ENCODE measurements around the gene SERPINA3.
"Not testable (repeated sequence)": the region's sequence is repeated elsewhere in the genome, so short reads cannot be mapped to it uniquely, and the experiment has no call there.

Gene SERPINA3

DNA sequence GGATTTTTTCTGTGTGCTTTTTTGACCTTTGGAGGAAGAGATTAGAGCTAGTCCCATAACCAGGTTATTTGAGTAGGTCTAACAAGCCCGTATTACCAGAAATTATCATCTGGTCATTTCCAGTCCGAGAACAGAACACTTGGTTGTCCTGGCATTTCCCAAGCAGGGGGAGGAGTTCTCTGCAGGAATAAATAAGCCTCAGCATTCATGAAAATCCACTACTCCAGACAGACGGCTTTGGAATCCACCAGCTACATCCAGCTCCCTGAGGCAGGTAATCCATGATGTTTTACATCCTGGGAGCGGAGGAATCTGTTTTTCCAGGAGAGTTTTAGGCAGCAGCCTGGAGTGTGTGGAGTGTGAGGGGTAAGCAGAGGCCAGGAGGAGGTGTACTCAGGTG is at the start of gene SERPINA3:
Gene SERPINA3, plus strand, starts transcription at position 218 of the 400 bp plus-strand sequence. CDS start 2,051 bp downstream, outside the sequence.
- H3K4me3 ChIP-seq (ENCODE audit: low read depth, low read length) = no peak within 1 kb of the TSS

DNA sequence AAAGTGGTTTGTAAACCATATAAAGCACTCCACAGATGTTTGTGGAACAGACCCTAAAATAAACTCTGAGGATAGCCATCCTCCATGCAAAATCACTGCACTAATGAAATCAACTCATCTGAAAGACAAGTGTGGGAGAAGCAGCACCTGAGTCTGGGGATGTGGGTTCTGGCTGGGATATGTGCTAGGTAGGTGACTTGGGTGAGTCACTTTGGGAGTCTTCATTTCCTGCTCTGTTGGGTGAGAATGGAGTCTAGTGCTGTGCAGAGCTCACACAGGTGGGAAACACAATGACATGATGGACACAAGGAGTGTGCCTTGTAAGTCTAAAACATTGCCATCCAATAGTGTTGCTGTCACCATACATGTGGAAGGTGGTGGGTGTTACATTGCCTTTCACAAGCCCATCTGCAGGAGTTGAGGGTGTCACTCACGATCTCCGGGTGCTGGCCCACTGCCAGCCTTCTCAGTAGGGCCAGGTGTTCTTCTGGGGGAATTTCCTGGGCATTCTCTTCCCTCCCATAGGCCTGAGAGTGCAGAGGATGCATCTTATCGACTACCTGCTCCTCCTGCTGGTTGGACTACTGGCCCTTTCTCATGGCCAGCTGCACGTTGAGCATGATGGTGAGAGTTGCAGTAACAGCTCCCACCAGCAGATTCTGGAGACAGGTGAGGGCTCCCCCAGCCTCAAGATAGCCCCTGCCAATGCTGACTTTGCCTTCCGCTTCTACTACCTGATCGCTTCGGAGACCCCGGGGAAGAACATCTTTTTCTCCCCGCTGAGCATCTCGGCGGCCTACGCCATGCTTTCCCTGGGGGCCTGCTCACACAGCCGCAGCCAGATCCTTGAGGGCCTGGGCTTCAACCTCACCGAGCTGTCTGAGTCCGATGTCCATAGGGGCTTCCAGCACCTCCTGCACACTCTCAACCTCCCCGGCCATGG is 49.0 kb upstream of the SERPINA3 start:
- no peak overlapping the region for H3K4me3 ChIP-seq (ENCODE audit: low read depth, low read length)

DNA sequence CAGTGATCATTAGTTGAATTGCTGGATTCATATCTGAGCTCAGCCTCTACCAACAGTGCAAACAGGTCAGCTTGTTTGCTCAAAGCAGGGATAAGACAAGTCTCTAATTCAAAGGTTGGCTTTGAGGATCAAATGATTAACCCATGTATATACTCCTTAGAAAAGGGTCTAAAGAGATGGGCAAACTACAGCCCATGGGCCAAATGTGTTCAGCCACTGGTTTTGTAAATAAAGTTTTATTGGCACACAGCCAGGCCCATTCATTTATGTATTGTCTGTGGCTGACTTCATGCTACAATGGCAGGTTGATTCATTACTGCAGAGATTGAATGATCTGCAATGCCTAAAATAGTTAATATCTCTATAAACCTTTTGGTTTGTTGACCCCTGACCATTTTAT is 47.8 kb upstream of the SERPINA3 start:
- no peak overlapping the region for H3K4me3 ChIP-seq (ENCODE audit: low read depth, low read length)

DNA sequence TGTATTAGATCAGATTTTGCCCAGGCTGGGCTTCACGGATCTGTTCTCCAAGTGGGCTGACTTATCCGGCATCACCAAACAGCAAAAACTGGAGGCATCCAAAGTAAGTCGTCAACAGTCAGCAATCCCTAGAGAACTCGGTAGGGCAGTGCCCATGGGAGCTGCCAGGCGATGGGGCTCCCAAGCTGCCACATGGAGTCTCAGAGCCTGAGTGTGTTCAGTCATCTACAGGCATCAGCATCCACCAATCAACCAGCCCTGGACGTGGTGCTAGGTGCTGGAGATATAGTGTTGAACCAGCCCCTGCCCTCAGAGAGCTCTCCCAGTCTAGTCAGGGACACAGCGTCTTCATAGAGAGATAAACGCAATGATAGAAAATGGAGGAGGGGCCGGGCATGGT is 44.0 kb upstream of the SERPINA3 start:
- no peak overlapping the region for H3K4me3 ChIP-seq (ENCODE audit: low read depth, low read length)

DNA sequence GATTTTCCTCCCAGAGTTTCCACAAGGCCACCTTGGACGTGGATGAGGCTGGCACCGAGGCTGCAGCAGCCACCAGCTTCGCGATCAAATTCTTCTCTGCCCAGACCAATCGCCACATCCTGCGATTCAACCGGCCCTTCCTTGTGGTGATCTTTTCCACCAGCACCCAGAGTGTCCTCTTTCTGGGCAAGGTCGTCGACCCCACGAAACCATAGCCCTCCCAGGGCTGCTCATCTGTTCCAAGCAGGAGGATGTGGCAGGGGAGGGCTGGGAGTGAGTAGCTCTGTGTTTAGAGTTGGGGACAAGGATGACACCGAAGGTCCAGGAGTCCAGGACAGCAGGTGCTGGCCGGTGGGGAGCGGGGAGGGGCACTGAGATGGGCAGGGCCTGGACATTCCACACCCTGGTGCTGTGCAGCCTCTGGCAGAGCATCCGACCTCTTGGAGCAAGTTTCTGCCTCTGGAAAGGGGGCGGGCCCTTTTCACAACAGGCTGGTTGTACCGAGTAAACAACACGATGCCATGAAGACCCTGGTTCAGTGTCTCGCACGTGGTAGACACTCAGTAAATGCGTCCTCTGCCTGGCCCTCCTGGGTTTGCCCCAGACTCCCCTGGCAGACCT is 42.7 kb upstream of the SERPINA3 start:
- no peak overlapping the region for H3K4me3 ChIP-seq (ENCODE audit: low read depth, low read length)

DNA sequence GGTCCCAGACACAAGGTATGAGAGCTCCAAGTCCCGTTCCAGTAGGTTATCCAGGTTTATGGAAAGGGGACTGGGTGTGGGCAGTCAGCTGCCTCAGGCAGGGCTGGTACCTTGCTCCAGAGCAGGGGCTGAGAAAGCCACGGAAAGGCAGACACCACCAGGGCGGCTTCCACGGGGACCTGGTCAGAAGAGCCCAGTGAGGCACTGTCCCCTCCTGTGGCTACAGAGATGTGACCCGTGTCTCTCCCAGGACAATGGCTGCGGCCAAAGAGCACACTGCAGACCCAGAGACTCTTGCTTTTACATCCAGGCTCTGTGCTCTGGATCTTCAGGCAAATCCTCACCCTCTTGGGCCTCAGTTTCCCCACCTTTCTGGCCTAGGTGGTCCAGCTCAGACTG is 42.2 kb upstream of the SERPINA3 start:
- H3K4me3 ChIP-seq (ENCODE audit: low read depth, low read length) = no peak overlapping the region

DNA sequence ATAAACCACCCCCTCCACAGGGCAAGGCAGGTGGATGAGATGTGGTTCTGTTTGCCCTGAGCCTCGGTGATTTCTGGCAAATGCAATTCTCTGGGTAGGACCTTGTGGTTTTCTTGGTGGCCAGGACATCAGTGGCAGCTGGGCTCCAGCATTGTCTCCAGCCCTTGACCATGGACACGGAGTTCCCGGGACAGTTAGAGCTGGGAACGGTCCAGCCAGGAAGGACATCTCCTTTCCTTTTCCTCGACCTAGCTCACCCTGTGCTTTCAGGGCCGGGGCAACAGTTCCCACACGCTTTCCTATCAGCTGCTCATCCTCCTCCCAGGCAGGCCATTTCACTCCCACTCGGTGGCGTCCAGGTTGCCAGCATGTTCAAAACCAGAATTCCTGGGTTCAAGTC is 41.8 kb upstream of the SERPINA3 start:
- H3K4me3 ChIP-seq (ENCODE audit: low read depth, low read length) = no peak overlapping the region

DNA sequence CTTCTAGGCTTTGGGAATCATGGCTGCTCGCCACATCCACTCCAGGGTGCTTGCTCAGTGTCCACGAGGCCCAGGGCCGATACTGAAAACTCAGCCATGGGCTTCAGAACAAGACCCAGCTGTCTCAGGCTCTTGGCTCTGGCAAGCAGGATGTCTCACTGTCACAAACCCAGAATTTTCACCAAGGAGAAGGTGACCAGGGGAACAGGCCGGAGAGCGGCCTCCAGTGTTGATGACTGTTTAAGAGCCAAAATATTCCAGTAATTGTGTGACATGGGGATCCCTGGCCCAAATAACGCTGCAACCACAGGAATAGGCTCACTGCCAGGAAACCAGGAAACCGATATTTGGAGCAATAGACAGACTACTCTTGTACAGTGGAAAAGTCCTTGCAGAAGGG is 40.8 kb upstream of the SERPINA3 start:
- no peak overlapping the region for H3K4me3 ChIP-seq (ENCODE audit: low read depth, low read length)

DNA sequence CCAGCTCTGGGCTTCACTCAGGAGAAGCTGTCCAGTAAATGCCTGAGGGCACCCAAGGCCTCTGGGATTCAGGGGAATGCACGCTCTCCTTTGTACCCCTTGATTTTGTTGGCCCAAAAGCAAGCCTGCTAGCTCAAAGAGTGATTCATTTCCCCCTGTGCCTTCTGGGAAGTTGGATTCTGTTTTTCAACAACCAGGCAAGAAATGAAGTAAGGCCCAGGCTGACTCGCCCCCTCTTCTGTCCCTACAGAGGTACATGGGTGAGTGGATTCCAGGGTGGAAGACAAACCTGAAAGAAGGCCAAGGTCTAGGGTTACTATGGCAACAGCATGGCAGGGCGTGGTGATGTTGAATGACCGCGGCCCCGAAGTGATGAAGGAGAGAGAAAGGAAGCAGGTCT is 40.2 kb upstream of the SERPINA3 start:
- no peak overlapping the region for H3K4me3 ChIP-seq (ENCODE audit: low read depth, low read length)

DNA sequence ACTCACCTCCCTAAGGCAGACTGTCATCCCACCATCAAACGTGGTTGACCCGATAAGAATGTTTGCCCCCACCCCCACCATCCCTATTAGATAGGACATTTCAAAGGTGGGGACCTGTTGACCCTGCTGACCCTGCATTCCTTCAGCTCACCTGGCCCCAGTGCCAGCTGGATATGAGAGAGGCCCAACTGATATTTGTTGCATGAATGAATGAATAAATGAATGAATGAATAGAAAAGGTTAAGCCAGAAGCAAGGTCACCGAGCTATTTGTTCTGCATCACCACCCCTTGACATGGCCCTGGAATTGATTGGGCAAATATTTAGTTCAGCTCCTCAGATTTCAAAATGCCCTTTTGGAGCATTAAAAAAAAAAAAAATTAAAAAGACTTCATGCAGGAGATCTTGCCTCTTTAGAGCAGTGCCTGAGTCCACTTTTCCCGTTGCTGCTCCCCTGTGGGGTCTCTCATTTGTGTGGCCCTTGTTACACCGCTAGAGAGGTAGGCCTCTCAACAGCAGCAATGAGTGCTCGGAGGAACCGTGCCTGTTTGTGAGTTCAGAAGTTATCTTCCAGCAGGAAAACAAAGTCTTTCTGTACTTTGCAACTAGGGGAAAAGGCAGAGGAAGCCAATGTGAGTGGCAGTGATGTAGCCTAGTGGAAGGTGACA is 39.4 kb upstream of the SERPINA3 start:
- H3K4me3 ChIP-seq (ENCODE audit: low read depth, low read length) = no peak overlapping the region

DNA sequence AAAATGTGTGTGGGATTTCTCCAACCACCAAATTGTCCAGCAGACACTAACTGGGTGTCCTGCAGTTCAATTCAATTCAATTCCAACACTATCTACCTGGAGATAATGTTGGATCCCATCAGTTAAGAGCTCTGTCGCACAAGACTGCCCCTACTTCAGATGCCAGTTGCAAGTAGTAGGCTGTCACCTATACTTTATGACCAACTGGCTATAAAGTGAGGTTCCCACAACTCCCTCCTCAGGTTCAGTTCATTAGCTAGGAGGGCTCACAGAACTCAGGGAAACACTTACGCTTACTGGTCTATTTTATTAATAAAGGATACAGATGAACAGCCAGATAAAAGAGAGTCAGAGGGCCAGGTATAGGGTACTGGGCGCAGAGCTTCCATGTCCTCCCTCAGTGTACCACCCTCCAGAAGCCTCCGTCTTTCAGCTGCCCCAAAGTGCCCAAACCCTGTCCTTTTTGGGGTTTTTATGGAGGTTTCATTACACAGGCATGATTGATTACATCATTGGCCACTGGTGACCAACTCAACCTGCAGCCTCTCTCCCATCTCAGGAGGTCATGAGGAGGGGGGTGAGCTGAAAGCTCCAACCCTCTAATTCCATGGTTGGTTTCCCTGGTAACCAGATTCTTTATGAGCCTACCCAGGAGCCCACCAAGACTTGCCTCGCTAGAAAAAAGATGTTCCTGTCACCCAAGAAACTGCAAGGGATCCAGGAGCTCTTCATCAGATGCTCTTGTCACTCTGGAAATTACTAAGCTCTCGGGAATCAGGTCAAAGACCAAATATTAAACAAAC is 38.5 kb upstream of the SERPINA3 start:
- no peak overlapping the region for H3K4me3 ChIP-seq (ENCODE audit: low read depth, low read length)

DNA sequence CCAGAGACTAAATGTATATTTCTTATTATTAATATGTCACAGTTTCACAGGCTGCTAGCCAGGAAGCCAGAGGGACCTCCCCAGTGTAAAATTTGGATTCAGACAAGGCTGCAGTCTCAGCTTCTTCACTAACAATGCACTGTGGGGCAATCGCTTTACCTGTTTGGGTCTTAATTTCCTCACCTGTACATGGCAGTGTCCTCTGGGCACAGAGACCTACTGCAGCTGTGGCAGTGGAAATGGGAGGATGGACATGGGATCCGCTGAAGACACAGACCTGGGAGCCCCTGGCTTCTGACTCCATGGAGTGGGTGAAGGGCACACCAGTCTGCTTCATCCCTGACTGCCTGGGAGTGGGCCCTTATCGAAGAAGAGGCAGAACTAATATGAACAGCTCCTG is 37.9 kb upstream of the SERPINA3 start:
- no peak overlapping the region for H3K4me3 ChIP-seq (ENCODE audit: low read depth, low read length)

DNA sequence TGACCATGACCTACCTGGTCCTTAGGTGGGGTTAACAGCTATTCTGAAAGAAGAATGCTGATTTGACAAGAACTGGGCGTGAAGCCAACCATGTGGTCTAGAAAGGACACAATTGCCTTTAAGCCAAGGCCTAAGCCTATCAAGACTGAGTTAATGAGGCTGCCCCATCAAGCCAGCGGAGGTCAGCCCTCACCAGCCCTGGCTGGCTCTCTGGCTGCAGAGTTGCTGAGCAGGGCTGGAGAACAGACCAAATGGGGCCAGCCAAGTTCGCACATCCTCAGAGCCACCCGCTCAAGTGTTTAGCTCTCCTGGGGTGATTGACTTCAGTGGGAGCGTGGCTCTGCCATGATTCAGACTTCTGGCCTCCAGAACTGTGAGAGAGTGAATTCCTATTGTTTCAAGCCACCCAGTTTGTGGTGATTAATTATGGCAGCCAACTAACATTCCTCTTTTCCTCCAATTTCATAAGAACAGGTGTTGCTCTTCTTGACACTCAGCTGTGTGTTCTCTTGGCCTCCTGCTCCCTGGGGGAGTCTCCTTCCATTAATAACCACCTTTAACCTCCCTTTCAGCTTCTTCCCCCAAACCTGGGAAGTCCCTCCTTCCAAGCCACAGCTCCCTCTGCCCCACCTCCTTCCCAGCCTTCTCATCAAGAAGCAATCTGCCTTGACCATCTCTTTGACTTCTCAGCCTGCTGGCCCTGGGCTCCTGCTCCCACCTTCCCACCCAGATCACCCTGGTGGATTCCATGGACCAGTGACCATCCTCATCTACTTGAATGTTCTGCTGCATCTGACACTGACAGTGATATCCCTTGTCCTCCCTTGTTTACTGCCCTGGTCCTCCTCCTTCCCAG is 36.2 kb upstream of the SERPINA3 start:
- H3K4me3 ChIP-seq (ENCODE audit: low read depth, low read length) = no peak overlapping the region

DNA sequence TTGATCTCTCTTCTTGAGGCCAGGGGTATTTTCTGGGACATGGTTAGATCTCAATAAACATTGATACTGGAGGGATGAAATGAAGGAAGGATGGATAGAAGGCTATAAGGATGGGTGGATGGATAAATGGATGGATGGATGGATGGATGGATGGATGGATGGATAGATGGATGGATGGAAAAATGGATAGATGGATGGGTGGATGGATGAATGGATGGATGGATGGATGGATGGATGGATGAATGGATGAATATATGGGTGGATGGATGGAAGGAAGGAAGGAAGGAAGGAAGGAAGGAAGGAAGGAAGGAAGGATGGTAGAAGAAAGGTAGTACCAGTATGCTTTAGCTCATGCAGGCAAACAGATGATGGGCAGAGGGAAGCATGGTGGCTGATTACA is 34.7 kb upstream of the SERPINA3 start:
- not testable (repeated sequence) for H3K4me3 ChIP-seq (ENCODE audit: low read depth, low read length)

DNA sequence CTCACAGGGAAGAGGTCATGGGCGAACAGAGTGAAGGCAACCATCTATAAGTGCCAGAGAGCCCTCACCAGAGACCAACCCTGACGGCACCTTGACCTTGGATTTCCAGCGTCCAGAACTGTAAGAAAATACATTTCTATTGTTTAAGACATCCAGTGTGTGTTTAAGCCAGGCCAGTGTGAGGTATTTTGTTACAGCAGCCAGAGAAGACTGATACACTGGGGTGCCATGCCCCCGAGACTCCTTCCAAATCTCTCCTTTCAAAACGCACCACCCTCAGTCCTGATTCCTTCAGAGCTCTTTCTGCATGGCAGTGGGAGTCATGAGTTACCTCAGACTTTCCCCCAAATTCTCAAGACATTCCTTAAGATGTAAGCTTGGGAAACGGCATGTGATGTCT is 33.5 kb upstream of the SERPINA3 start:
- no peak overlapping the region for H3K4me3 ChIP-seq (ENCODE audit: low read depth, low read length)

DNA sequence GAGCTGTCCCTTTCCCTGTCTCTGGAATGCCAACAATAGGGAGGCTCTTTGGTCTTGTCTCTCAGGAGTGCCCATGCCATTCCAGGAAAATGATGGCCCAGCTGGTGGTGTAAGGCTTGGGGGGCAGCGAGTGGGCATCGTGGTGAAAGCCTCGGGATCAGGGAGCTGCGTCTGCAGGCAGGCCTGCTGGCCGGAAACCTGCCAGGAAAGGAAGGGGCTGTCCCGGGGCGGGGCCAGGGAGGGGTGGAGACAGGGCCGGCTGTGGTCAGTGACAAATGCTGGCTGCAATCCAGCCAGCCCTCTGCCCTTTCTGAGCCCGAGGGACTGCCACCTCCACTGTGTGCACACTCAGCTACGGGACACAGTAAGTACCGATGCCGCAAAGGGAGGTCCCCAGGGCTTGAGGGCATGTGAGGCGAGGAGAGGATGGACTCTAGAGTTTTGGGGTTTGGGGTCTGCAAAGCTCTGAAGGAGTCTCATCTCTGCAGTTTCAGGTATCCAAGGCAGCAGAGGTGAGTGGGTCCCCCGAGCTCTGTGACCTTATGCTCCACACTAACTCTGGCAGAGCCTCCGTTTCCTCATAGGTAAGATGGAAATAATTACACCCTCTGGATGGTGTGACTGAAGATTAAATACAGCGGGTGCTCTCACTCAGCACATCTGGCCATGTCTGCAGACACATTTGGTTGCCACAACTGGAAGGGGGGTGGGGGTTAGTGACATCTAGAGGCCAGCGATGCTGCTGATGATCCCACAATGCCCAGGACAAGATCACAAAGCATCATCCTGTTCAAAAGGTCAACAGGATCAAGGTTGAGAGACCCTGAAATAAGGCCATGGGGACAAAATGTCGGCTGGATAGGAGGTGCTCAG is 30.8 kb upstream of the SERPINA3 start, which contains the start of gene SERPINA5:
Gene SERPINA5, plus strand, starts transcription at position 300 of the 873 bp plus-strand sequence. CDS start 5,937 bp downstream, outside the sequence.
- H3K4me3 ChIP-seq (ENCODE audit: low read depth, low read length) = no peak within 1 kb of the TSS

DNA sequence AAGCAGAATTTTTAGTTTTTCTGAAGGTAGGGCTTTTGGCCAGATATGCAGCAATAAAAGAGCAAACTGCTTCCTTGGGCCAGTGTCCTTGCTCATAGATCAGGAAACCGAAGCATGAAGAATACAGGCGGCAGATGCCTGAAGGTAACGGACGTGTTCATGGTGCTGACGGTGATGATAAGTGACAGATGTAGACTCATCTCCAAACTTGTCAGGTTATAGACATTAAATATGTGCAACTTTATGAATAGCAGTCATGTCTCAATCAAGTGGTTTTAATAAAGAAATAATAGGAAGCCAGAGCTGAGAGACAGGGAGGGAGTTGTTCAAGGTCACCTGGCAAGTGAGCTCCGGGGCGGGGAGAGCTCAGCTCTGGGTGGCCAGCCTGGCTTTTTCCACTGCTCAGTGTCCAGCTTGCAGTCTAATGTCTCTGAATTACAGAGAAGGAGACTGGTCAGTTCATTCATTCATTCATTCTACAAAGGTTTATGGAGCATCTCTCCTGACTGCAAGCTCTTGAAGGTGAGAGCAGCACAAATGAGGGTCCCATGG is 29.9 kb upstream of the SERPINA3 start:
- no peak overlapping the region for H3K4me3 ChIP-seq (ENCODE audit: low read depth, low read length)

DNA sequence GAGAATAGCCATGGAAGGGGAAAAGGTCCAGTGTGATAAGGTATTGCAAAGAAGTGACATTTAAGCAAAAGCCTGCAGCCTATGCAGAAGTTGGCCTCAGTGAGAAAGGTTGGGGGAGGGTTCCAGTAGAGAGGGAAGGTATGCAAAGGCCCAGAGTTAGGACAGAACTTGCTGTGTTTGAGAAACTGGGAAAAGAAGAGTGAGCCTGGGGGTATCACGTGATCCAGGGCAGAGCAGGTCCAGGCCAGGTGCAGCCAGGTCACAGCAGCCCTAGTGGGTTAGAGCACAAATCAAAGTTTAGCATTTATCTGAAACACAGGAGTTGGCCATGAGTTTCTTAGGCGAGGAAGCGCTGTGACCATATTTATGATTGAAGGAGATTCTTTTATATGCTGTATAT is 29.3 kb upstream of the SERPINA3 start:
- H3K4me3 ChIP-seq (ENCODE audit: low read depth, low read length) = no peak overlapping the region

DNA sequence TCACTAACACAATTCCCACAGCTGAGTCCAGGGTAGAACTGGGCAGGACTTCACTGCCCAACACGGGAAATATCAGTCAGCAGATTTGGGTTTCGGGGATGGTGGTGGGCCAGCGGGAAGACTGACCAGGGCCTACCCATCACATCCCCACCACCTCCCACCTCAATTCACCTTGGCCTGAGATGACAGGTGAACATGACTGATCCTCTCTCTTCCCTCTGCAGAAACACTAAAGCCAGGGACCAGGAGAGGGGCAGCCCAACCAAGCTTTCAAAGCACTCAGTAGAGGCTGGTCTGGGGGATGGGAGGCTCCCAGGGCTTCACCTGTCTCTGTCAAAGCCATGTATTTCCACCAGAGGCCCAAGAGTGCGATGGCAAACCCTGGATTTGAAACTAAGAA is 28.6 kb upstream of the SERPINA3 start:
- H3K4me3 ChIP-seq (ENCODE audit: low read depth, low read length) = no peak overlapping the region
